ENCODE results near the gene USP6NL. TPM values are rescaled to one million over a fixed set of nuclear protein-coding genes. Genes with fewer than 3 reads are reported as not detected.
A peak's percentile ranks its signal among the peaks of the same experiment; 100 is the strongest.

The USP6NL gene
- total and polyA plus RNA-seq, 2 of the 13 experiments (the other 11 are each of a cell fraction or from before 2014, with no cell fraction given), result 10.5 to 22.9 TPM

GRCh38 chr10:11465406-11465805 is 146.0 kb downstream of the USP6NL start:
- Histone ChIP-seq H3K4me2 (ENCODE audit: low read depth, low read length) (no peak overlapping the region), H3K27ac (ENCODE audit: extremely low read length, insufficient read depth, low read length) (no peak overlapping the region), H3K9ac (ENCODE audit: insufficient read depth, low read depth, low read length) (no peak overlapping the region), H3K4me1 (ENCODE audit: insufficient read depth, low read length) (no peaks in the 10 kb centered on the region), H3K27me3 (ENCODE audit: control insufficient read depth in 1 of 2, insufficient read depth in 2 of 2, low read length in 2 of 2) (no peaks in the 10 kb centered on the region), H3K4me3 (replicated peaks in 1 of 3; ENCODE audit: insufficient read depth in 1 of 3, low read depth in 2 of 3, low read length in 3 of 3) (no peak overlapping the region), H3K36me3 (replicated peaks in 1 of 2; ENCODE audit: control insufficient read depth in 1 of 2, insufficient read depth in 2 of 2, low read length in 2 of 2) (peaks cover 18 to 74% of the 10 kb centered on the region in 2 experiments), H4K20me1 (ENCODE audit: insufficient read depth, low read length) (no peaks in the 10 kb centered on the region), H3K9me3 (ENCODE audit: low read length) (no peaks in the 10 kb centered on the region), H2AFZ (ENCODE audit: low read length) (no peak overlapping the region), H3K79me2 (ENCODE audit: insufficient read depth, low read length) (no peaks in the 10 kb centered on the region)
- ChIA-PET CTCF (ENCODE audit: low intra/inter-chr PET ratio, low total read pairs) (no interaction called here), POLR2A (no interaction called here)
- intact Hi-C loops (cut with micrococcal nuclease; ENCODE audit: unreplicated experiment) (no loop called here), in situ Hi-C loops (cut with HindIII; ENCODE audit: extremely low pct_ligation_motif_present, low pct_unique_long_range_greater_than_20kb) (no loop called here)
- TF ChIP-seq THYN1 (CRISPR knock-in tag; IDR thresholded peaks at IDR 0.05; ENCODE audit: borderline replicate concordance, low read depth) (no peak), MZF1 (CRISPR knock-in tag; IDR thresholded peaks at IDR 0.05; ENCODE audit: borderline replicate concordance) (no peak), RBM22 (optimal IDR thresholded peaks at IDR 0.05; ENCODE audit: low read length) (peak; percentile 71), ARID5B (CRISPR knock-in tag; IDR thresholded peaks at IDR 0.05) (no peak), ZNF557 (CRISPR knock-in tag; IDR thresholded peaks at IDR 0.05) (no peak), HOXA5 (CRISPR knock-in tag; IDR thresholded peaks at IDR 0.05) (no peak), SETDB1 (CRISPR knock-in tag; IDR thresholded peaks at IDR 0.05; ENCODE audit: borderline replicate concordance) (no peak), HIC2 (CRISPR knock-in tag; IDR thresholded peaks at IDR 0.05; ENCODE audit: low read depth) (no peak)
- DNase-seq (ENCODE audit: low spot score) (no peak), ATAC-seq (no peak), FAIRE-seq (no peak)
- WGBS (ENCODE audit: low lambda C conversion rate), result 96% methylated on average over 5 of the region's 5 CpGs
- BruUV-seq (replicated peaks), result no TSS peak

Data from HepG2 (cell line).